Measurements from ENCODE around the gene DAAM1. TPM values are rescaled to one million over a fixed set of nuclear protein-coding genes. Genes with fewer than 3 reads are reported as not detected.

The DAAM1 gene
- polyA plus RNA-seq, 3 donors = 3.2 to 6.3 (median 4.4) TPM

- no peak for DNase-seq
- Mint-ChIP-seq H3K4me3 (no peak overlapping the region), H3K36me3 (no peaks in the 10 kb centered on the region), H3K9me3 (no peaks in the 10 kb centered on the region), H3K27ac (no peak overlapping the region), H3K4me1 (peaks cover 13% of the 10 kb centered on the region), H3K27me3 (ENCODE audit: low read depth in 3 of 3) (no peaks in the 10 kb centered on the region)
- no peak overlapping the region for H3K27ac ChIP-seq (ENCODE audit: low read depth in 1 of 2, low read length in 2 of 2)
- WGBS (ENCODE audit: insufficient coverage) = no CpG with 5 or more reads among the region's 3 CpGs
- H3K79me2 ChIP-seq (ENCODE audit: insufficient read depth, low read length) = peaks cover 2% of the 10 kb centered on the region
- H4K20me1 ChIP-seq (ENCODE audit: insufficient read depth, low read length) = no peaks in the 10 kb centered on the region
- no peaks in the 10 kb centered on the region for H3K27me3 ChIP-seq (ENCODE audit: control insufficient read depth in 2 of 2, insufficient read depth in 2 of 2, low read length in 2 of 2)
- no peak overlapping the region for H3K4me3 ChIP-seq (replicated peaks in 1 of 3; ENCODE audit: low read depth in 2 of 3, low read length in 3 of 3)
- intact Hi-C loops (cut with micrococcal nuclease) = no loop called here
- no peak for TF ChIP-seq CTCF (IDR thresholded peaks at IDR 0.05)
- no peak overlapping the region for H2AFZ ChIP-seq (ENCODE audit: insufficient read depth, low read depth, low read length, poor library complexity, severe bottlenecking)
- H3K36me3 ChIP-seq (replicated peaks in 1 of 2; ENCODE audit: control insufficient read depth in 1 of 2, insufficient read depth in 2 of 2, low read length in 2 of 2) = no peaks in the 10 kb centered on the region
- H3K4me2 ChIP-seq (replicated peaks; ENCODE audit: extremely low read depth, low read length, poor library complexity, severe bottlenecking) = no peak overlapping the region
- peaks cover 2 to 4% of the 10 kb centered on the region in 2 donors for H3K4me1 ChIP-seq (ENCODE audit: control insufficient read depth in 1 of 2, insufficient read depth in 2 of 2, low read length in 2 of 2)
- no peak overlapping the region for H3K9ac ChIP-seq (ENCODE audit: insufficient read depth, low read length, poor library complexity, severe bottlenecking)
- no peaks in the 10 kb centered on the region for H3K9me3 ChIP-seq (replicated peaks in 1 of 2; ENCODE audit: control insufficient read depth in 1 of 2, insufficient read depth in 1 of 2, low read length in 2 of 2)
Observed at GRCh38 chr14:59247801-59248584, 59.5 kb downstream of the DAAM1 start.

- 100% methylated on average over 6 of the region's 7 CpGs for WGBS (ENCODE audit: insufficient coverage)
- H3K36me3 Mint-ChIP-seq = no peaks in the 10 kb centered on the region
- TF ChIP-seq CTCF (IDR thresholded peaks at IDR 0.05) = no peak
- no peaks in the 10 kb centered on the region for H4K20me1 ChIP-seq (ENCODE audit: insufficient read depth, low read length)
- H2AFZ ChIP-seq (ENCODE audit: insufficient read depth, low read depth, low read length, poor library complexity, severe bottlenecking) = no peak overlapping the region
- H3K27ac Mint-ChIP-seq = no peak overlapping the region
- peaks cover 13 to 14% of the 10 kb centered on the region in 2 donors for H3K4me1 ChIP-seq (ENCODE audit: control insufficient read depth in 1 of 2, insufficient read depth in 2 of 2, low read length in 2 of 2)
- H3K79me2 ChIP-seq (ENCODE audit: insufficient read depth, low read length) = peaks cover 2% of the 10 kb centered on the region
- no peak overlapping the region for H3K4me3 Mint-ChIP-seq
- H3K36me3 ChIP-seq (replicated peaks in 1 of 2; ENCODE audit: control insufficient read depth in 1 of 2, insufficient read depth in 2 of 2, low read length in 2 of 2) = no peaks in the 10 kb centered on the region
- DNase-seq = no peak
- no peak overlapping the region for H3K4me2 ChIP-seq (replicated peaks; ENCODE audit: extremely low read depth, low read length, poor library complexity, severe bottlenecking)
- intact Hi-C loops (cut with micrococcal nuclease) = no loop called here
- no peak overlapping the region for H3K9ac ChIP-seq (ENCODE audit: insufficient read depth, low read length, poor library complexity, severe bottlenecking)
- no peaks in the 10 kb centered on the region for H3K27me3 ChIP-seq (ENCODE audit: control insufficient read depth in 2 of 2, insufficient read depth in 2 of 2, low read length in 2 of 2)
- H3K9me3 ChIP-seq (replicated peaks in 1 of 2; ENCODE audit: control insufficient read depth in 1 of 2, insufficient read depth in 1 of 2, low read length in 2 of 2) = no peaks in the 10 kb centered on the region
- peaks cover 23% of the 10 kb centered on the region for H3K4me1 Mint-ChIP-seq
- H3K9me3 Mint-ChIP-seq = no peaks in the 10 kb centered on the region
- no peak overlapping the region for H3K4me3 ChIP-seq (replicated peaks in 1 of 3; ENCODE audit: low read depth in 2 of 3, low read length in 3 of 3)
- H3K27me3 Mint-ChIP-seq (ENCODE audit: low read depth in 3 of 3) = no peaks in the 10 kb centered on the region
- no peak overlapping the region for H3K27ac ChIP-seq (ENCODE audit: low read depth in 1 of 2, low read length in 2 of 2)
Observed at GRCh38 chr14:59249029-59249428, 60.6 kb downstream of the DAAM1 start.
